Measurements from ENCODE around the gene SSRP1. TPM values are rescaled to one million over a fixed set of nuclear protein-coding genes. Genes with fewer than 3 reads are reported as not detected.

SSRP1 gene
- total RNA-seq, 1 donor from 2014 or later, result 79.5 TPM

DNA sequence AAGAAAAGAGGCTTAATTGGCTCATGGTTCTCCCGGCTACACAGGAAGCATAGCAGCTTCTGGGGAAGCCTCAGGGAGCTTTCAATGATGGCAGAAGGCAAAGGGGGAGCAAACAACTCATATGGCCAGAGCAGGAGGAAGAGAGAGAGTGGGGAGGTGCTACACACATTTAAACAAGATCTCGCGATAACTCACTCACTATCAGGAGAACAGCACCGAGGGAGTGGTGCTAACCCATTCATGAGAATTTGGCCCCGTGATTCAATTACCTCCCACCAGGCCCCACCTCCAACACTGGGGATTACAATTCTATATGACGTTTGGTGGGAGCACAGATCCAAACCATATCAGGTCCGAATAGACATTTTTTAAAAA is 57.0 kb downstream of the SSRP1 start:
- Mint-ChIP-seq H3K4me3 (ENCODE audit: unreplicated experiment) (peak overlapping the region; percentile 23), H3K27me3 (ENCODE audit: low read depth, unreplicated experiment) (no peaks in the 10 kb centered on the region), H3K27ac (ENCODE audit: unreplicated experiment) (peak overlapping the region; percentile 97), H3K9me3 (ENCODE audit: unreplicated experiment) (peaks cover 8% of the 10 kb centered on the region), H3K4me1 (ENCODE audit: low read depth, unreplicated experiment) (peaks cover 14% of the 10 kb centered on the region), H3K36me3 (ENCODE audit: low read depth, unreplicated experiment) (no peaks in the 10 kb centered on the region)
- H3K9me3 ChIP-seq (ENCODE audit: insufficient read depth, low read depth, low read length), result no peaks in the 10 kb centered on the region
- no peaks in the 10 kb centered on the region for H3K79me2 ChIP-seq (ENCODE audit: insufficient read depth, low read length)
- DNase-seq (ENCODE audit: low read depth) (no peak), FAIRE-seq (no peak)
- H3K36me3 ChIP-seq (ENCODE audit: insufficient read depth, low read length), result no peaks in the 10 kb centered on the region
- no peak overlapping the region for H3K27ac ChIP-seq (ENCODE audit: low read depth, low read length)
- no peaks in the 10 kb centered on the region for H3K27me3 ChIP-seq (ENCODE audit: insufficient read depth, low read length)
- no peak overlapping the region for H3K4me2 ChIP-seq (ENCODE audit: low read length)
- no peak for TF ChIP-seq EZH2 (IDR thresholded peaks at IDR 0.05; ENCODE audit: insufficient read depth, low read length)
- TF ChIP-seq, protein P1, sequence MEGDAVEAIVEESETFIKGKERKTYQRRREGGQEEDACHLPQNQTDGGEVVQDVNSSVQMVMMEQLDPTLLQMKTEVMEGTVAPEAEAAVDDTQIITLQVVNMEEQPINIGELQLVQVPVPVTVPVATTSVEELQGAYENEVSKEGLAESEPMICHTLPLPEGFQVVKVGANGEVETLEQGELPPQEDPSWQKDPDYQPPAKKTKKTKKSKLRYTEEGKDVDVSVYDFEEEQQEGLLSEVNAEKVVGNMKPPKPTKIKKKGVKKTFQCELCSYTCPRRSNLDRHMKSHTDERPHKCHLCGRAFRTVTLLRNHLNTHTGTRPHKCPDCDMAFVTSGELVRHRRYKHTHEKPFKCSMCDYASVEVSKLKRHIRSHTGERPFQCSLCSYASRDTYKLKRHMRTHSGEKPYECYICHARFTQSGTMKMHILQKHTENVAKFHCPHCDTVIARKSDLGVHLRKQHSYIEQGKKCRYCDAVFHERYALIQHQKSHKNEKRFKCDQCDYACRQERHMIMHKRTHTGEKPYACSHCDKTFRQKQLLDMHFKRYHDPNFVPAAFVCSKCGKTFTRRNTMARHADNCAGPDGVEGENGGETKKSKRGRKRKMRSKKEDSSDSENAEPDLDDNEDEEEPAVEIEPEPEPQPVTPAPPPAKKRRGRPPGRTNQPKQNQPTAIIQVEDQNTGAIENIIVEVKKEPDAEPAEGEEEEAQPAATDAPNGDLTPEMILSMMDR (IDR thresholded peaks at IDR 0.05; ENCODE audit: insufficient read depth, low read depth, low read length), result no peak
- no peak overlapping the region for H3K4me3 ChIP-seq (ENCODE audit: insufficient read depth, low read depth, low read length)
- H3K4me1 ChIP-seq (ENCODE audit: insufficient read depth, low read length), result peaks cover 4% of the 10 kb centered on the region
- no peaks in the 10 kb centered on the region for H4K20me1 ChIP-seq (ENCODE audit: insufficient read depth, low read length)
- no peak overlapping the region for H3K9ac ChIP-seq (ENCODE audit: low read length)
- H2AFZ ChIP-seq (ENCODE audit: low read depth, low read length), result no peak overlapping the region

DNA sequence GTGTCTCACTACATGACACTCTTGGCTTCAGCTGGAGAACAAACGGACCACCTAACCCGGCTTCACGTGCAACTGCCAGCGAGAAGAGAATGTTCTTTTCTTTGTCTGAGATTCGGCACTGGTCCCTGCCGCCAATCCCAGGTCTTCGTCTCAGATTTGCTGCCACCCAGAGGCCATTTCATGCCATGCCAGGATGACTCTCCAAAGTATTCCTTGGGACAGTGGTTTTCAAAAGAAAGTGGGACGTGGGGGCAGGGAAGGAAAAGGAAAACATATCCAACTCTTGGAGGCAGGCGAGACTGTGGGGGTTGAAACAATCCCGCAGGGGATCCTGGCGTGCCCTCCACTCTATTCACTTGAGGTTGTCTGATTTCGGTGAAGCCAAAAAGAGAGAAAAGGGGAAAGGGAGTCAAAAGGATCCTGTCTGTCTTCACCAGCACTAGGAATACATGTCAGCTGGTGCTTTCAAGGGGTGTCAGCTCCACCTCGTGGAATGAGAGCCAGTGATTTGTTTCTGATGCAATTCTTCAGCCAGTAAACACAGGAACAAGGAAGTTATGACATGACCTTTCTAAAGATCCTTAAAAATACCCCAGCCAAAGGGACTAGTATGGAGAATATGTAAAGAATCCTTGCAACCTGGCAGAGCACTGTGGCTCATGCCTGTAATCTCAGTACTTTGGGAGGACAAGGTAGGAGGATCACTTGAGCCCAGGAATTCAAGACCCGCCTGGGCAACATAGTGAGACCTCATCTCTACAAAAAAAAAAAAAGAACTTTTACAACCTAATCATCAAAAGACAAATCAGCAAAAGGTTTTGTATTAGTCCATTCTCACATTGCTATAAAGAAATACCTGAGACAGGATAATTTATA is 57.6 kb downstream of the SSRP1 start:
- peak overlapping the region; percentile 83 for H2AFZ ChIP-seq (ENCODE audit: low read depth, low read length)
- peak overlapping the region; percentile 17 for H3K4me3 Mint-ChIP-seq (ENCODE audit: unreplicated experiment)
- peak overlapping the region; percentile 97 for H3K27ac Mint-ChIP-seq (ENCODE audit: unreplicated experiment)
- peak overlapping the region; percentile 31 for H3K4me3 ChIP-seq (ENCODE audit: insufficient read depth, low read depth, low read length)
- H3K79me2 ChIP-seq (ENCODE audit: insufficient read depth, low read length), result no peaks in the 10 kb centered on the region
- no peaks in the 10 kb centered on the region for H3K36me3 Mint-ChIP-seq (ENCODE audit: low read depth, unreplicated experiment)
- FAIRE-seq, result no peak
- DNase-seq (ENCODE audit: low read depth), result peak; percentile 48
- no peak for TF ChIP-seq EZH2 (IDR thresholded peaks at IDR 0.05; ENCODE audit: insufficient read depth, low read length)
- TF ChIP-seq, protein P1 (IDR thresholded peaks at IDR 0.05; ENCODE audit: insufficient read depth, low read depth, low read length), result peak; percentile 93
- peak overlapping the region; percentile 38 for H3K27ac ChIP-seq (ENCODE audit: low read depth, low read length)
- peaks cover 11% of the 10 kb centered on the region for H3K9me3 Mint-ChIP-seq (ENCODE audit: unreplicated experiment)
- H3K4me1 ChIP-seq (ENCODE audit: insufficient read depth, low read length), result peaks cover 4% of the 10 kb centered on the region
- H3K36me3 ChIP-seq (ENCODE audit: insufficient read depth, low read length), result no peaks in the 10 kb centered on the region
- peaks cover 14% of the 10 kb centered on the region for H3K4me1 Mint-ChIP-seq (ENCODE audit: low read depth, unreplicated experiment)
- no peaks in the 10 kb centered on the region for H3K27me3 Mint-ChIP-seq (ENCODE audit: low read depth, unreplicated experiment)
- H3K4me2 ChIP-seq (ENCODE audit: low read length), result peak overlapping the region; percentile 84
- H4K20me1 ChIP-seq (ENCODE audit: insufficient read depth, low read length), result no peaks in the 10 kb centered on the region
- H3K9me3 ChIP-seq (ENCODE audit: insufficient read depth, low read depth, low read length), result peaks cover 5% of the 10 kb centered on the region
- H3K27me3 ChIP-seq (ENCODE audit: insufficient read depth, low read length), result no peaks in the 10 kb centered on the region
- peak overlapping the region; percentile 58 for H3K9ac ChIP-seq (ENCODE audit: low read length)
